SW480 (cell line): Measurements from ENCODE around the gene PI4KA.
"Not testable (repeated sequence)": the region's sequence is repeated elsewhere in the genome, so short reads cannot be mapped to it uniquely, and the experiment has no call there.

Source experiments
- DNase-seq: peaks from one replicate; pipeline ENCODE4 v3.0.0-alpha.2; 2016; ENCODE audit warnings: low spot score

The PI4KA gene

DNA sequence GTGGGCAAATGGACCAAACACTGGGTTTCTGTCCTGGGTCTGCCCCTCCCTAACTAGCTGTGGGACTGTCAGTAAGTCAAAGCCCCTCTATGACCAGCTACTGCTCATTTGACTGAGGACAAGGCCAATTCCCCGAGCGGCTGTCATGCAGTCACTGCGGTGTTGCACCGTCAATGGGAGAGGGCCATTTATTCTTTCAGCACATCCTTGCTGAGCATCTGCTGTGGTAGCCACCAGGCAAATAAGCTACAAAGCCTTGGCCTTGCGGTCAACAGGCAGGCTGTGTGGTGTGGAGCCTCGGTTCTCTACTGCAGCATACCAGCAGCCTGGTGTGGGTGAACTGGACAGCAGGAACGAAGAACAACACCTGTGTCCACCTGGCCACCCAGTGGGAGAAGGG lies 110.5 kb downstream of the PI4KA start:
- no peak for DNase-seq

DNA sequence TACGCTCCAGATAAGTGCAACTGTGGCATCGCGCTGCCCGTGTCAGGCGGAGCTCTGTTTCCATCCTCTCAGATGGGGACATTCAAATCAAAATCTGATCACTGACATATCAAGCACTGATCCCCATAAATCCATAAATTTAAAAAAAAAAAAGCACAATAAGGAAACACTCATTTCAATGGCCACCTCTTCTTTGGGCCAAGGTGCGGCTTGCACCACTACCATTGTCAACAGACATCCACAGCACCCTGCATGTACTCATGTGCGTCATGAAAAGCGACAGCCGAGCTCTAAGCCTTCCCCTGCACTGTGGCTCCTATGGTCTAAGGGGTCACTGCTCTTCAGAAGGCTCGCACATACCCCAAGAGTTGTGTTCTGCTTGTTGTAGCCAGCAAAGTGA lies 111.4 kb downstream of the PI4KA start:
- no peak for DNase-seq

DNA sequence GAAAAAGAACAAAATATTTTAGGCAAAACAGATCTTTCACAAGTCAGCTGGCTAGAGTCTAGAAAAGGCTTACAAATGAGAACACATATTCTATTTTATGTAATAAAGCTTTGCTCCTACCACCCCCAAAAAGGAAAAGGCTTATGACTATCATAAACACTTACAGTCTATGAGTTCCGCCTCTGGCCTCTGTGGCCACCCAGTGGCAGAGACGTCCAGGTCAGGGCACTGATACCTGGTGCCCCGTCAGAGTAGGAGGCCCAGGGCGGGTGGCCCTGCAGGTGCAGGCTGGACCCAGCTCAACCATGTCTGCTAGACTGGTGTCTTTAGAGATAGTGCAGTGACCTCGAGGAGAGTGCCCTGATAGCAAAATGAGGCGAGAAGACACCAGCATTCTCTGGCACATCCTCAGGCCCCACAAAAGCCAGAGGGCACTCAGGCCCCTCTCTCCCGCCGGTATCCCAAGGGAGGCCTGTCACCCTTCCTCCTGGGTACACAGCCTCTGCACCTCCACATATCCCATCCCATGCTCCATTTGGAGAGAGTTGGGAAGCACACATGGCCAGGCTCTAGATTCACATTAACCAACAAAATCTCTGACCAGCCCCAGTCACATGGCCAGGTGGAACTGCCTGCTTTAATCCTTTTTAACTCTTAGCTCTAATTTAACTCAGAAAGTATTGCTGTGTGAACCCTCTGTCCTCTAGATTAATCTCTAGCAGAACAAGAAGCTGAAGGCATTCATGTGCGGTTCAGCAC lies 112.0 kb downstream of the PI4KA start:
- no peak for DNase-seq

DNA sequence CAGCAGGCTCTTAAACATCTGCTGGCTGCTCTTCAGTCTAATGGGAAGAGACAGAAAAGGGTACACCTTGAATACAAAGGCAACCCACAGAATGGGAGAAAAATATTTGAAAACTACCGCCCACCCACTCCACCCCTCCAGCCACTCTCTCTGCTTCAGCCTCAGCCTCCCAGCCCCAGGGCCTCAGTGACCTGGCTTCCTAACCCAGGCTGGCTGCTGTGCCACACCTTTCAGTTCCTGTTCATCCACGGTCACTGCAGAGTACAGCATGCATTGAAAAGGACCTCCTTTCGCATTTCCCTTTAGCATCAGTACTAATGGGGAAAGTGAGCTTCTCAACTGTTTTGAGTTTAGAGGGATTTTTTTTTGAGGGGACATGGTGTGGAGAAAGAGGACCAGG lies 113.5 kb downstream of the PI4KA start:
- no peak for DNase-seq

DNA sequence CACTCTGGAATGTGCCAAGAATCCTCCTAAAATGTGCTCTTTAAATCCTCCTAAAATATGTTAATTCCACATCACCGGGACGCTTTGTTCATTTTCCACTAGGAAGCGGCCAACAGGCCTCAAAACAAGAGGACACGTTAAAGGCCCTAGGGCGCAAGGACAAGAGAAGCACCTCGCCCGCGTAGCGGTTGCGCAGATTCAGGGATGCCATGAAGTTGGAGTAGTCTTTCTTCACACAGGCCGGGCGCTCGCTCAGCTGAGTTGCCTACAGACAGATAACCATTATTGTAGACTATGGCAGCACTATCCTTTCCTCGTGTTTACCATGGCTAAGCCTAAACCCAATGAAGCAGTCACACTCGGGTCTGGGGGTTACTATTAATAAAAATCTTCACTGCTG lies 114.2 kb downstream of the PI4KA start:
- no peak for DNase-seq

DNA sequence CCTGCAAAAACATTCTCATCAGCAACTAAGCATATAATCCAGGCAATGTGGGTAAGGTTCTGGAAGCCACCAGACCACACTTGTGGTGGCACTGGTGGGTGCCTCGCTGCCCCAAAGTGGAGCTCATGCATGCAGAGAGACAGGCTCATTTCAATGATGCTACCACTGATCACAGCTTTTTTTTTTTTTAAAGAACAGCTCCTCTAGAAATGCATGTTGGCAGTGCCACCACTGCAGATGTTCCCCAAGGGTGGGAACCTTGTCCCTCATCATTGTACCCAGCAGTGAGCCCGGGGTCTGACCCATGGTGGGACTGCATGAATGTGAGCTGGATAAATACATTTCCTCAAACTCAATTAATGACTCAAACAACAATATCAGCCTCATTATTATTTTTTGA lies 115.8 kb downstream of the PI4KA start:
- DNase-seq: no peak

DNA sequence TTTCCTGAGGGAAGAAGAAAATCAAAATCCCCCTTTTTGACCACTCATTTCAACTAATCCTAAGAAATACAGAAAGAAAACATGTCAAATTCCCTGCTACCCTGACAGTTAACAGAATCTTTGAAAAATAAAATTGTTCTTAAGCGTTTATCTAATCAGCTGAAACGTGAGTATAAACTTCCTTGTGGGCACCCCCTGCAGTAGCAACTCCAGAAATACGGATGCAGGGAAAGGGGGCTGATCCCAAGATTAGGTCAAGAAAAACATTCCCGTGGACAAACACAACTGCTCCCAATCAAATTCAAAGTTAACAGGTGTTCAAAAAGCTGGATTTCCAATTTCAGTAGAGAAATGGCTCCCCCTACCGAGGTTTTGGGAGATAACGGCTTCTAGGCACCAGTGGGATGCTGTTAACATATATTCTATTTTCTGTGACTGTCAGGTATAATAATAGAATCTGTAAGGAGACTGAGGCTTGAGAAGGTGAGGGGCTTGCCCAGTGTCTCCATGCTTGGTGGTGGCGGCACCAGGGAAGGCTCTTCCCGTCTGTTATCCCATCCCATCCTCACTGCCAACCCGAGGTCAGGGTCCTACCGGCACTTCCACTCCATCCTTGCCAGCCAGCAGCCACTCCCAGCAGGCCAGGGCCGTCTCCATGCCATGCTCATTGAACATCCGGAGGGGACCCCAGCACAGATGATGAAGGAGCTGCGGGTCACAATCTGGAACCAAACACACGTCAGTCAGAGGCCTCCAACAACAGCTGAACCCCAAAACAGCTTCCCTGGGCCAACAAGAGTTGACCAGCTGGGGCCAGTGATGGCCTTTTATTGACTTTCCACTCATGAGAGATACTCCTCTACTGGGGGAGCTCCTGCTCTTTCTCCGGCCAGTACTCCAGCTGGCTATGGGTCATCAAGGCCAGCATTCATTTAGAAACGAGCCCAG lies 116.7 kb downstream of the PI4KA start:
- DNase-seq: peak; percentile 37

DNA sequence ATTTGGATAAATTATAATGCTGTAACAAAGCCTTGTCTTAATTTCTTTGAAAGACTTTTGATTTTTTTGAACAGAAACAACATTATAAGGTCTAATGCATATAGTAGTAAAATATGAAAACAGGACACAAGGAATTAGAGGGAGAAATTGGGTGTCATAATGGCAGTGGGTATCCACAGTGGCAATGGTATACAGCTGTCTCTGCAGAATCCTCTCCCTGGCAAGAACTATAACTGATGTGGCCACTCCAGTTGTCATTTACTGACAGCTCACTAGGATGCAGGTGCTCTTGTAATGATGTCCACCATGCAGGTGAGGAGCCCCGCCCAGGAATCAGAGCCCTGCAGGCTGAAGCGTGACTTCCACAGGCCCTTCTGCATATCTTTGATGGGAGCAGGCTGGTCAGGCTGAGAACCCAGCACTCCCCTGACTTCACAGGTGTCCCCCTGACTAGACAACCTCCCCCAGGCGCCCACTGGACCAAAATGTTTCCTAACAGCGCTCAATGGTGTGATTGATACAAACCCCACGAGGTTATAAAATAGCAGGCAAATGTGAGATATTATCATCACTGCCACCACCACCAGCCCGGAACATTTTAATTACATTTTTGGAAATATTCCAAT lies 117.5 kb downstream of the PI4KA start:
- no peak for DNase-seq

DNA sequence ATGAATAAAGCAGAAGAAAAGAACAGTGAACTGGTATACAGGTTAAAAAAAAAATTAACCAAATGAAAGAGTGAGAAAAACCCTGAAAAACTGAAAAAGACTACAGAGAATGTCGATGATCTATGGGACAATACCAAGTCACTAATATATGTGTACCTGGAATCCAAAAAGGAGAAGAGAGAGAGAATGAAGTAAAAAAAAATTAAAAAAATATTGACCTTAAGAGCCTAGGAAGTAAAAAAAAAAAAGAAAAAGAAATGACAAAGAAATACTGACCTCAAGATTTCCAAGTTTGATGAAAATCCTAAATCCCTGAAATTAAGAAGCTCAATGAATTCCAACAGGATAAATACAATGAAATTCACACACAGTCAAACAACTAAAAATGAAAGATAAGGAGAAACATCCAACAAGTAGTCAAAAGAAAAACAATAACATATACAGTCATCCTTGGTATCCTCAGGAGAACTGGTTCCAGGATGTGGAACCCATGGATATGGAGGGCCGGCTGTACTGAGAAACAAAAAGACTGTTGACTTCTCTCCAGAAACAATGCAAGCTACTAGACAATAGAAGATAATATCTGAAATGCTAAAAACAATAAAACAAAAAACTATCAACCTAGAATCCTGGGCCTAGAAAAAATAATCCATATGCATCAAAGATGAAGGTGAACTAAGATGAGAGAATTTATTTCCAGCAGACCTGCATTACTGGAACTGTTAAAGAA lies 118.2 kb downstream of the PI4KA start:
- DNase-seq: no peak

DNA sequence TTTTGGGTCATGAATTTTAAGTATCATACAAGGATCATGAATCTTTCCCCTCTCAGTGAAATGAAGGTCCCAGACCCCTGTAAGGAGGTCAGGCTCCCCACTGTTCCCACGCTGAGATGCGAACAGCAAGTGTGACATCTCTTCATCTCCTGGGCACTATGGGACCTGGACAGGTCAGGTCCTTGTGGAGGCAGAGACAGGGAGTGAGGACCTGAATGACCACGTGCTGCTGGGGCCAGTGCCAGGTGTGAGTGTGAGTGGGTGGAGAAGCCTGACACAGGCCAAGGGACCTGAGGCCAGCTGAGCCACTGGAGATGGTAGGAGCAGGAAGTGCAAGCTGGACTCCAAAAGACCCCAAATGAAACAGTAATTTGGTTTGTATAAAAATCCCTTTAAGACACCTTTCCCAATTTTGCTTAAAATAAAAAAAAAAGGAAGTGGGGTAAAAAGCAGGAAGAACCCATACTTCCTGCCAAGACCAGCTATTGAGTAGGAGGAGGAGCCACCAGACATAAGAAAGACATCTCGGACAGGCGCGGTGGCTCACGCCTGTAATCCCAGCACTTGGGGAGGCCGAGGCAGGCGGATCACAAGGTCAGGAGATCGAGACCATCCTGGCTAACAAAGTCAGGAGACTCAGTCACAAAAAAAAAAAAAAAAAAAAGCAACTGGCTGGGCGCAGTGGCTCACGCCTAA lies 120.1 kb downstream of the PI4KA start:
- DNase-seq: no peak

DNA sequence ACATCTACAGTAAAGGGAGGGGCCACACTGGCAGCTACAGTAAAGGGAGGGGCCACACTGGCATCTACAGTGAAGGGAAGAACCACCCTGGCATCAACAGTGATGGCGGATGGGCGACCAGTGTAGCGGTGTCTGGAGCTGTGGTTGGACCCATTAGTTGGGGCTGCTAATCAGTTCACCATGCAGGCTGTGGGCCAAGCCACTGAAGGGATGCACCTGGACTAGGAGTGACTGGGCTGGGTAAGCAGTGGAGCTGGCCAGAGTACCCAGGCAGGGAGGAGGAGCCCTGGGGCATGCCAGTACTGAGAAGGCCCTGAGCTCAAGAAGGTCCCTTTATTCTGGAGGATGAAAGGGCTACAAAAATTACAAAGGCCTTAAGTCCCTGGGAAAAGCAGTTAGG lies 121.7 kb downstream of the PI4KA start:
- not testable (repeated sequence) for DNase-seq

DNA sequence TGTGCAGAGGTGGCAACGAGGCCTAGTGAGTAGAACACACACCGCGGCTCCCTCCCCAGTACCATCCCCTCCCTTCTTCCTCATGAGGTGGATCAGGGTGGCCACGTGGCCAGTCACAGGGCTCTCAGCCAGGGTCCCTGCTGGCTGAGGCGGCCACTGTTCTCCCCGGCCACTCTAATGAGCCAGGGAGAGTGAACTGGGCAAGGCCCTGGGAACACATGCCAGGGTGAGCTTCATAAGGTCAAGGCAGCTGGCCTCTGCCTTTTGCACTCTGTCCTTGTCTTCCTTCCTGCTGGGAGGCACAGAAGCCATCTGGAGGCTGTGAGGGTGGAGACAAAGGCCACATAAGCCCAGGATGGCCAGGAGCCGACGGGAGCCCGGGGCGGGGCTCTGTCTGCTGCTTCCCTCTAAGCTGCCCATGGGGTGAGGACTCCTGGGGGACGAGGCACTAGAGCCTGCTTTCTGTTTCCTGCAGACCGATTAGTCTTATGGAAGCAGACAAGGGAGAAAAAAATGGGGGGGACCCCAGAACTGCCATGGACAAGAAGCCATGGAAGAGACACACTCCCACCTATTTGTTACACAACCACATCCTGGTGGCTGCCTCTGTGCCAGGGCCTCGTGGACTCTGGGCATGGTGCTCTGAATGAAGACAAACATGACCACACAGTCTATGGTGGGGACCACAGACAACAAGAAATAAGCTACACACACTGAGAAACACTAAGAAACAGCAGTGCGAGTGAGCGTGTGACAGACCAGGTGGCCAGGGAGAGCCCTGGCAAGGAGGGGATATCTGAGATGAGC lies 123.1 kb downstream of the PI4KA start:
- DNase-seq: not testable (repeated sequence)

DNA sequence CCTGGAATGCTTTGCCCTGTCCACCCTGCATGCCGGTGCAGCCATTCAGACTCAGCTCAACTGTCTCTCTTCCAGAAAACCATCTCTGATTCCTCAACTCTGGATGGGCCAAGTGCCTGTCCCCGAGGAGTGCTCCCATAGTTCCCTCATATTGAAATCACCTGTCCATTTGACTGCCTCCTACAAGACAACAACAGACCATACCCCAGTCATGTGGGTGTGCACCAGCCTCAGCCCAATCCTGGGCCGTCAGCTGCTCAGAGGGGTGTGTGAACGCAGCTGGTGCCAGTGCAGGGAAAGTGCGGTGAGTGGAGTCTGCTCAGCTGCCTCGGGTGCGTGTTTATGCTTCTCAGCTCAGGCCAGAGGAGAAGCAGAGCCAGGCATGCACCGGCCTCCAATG lies 126.2 kb downstream of the PI4KA start:
- not testable (repeated sequence) for DNase-seq

DNA sequence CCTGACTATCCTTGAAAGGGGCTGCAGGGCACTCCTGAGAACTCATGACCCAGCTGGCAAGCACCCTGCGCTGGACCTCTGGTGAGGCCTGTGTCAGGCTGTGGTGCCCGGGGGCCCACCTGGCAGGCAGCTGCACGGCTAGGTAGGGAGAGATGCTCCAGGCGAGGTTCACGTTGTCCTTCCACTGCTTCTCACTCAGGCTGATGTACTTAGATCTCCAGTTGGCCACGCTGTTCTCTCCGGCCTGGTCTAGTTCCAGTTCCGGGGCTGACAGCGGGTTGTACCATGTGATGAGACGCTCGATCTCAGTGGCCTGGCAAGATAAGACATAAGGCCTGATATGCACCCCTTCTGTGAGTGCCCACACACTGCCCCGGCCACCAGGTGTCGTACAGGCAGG lies 129.4 kb downstream of the PI4KA start:
- DNase-seq: no peak

DNA sequence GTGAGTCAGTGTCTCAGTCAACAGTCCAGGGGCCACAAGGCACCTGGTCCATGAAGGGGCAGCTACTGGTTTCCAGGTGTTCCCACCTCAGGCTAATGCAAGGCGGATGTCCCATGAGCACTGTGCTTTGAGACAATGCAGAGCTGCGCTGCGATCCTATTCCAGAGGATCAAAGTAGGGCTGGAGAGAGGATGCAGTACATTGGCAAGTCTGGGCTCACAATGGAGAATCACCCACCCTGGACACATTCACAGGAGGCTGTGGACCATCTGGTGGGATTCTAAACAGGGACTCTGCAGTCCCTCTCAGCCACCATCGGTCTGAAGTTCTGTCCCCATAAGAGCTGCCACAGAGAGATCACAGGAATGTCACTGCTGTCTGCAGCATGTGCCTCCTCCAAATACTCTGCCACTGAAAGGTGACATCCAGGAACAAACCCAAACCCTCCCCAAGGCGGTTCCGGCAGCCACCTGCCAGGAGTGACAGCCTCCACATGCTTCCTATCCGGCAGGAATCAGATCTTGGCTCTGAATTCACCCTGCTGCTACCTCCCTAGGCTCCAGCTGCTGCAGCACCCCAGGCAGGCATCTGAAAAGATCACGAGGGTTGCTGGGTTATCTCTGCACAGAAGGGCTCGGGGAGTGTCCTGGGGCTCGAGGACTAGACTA lies 130.0 kb downstream of the PI4KA start:
- no peak for DNase-seq

DNA sequence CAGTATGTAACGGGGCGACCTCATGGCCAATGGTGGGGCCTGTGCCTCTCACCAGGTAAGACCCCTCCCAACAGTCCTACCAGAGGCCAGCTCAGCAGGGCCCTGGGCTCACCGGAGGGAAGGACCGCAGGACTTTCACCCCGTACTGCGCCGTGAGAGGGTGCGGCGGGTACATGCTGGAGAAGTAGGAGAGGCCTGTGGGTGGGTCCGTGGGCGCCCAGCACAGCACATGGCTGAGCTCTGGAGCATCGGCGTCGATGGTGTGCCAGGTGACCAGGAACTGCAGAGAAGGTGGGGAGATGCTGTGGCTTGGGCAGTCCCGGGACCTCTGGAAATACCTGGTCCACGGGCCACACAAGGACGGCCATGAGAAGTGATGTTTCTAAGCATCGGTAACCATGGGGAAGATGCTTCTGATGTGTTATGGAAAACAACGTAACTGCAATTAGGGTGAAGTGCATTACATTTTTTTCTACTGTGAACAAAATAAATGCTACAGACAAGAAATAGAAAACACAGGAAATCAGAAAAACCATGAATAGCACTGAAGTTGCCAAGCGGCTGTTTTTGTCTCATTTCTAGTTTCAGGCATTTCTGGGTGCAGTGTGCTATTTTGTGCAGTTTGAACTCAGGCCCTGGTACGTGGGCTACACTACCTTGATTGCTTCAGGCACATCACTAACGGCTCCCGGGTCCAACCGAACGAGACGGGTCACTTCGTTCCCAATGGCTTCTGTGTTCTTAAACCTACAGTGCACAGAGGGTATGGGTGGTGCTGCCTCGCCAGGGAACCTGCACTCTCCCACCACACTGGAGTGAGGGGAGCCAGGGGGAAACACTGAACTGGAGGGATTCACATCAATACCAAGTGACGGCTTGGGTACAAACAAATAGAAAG lies 131.2 kb downstream of the PI4KA start:
- no peak for DNase-seq

DNA sequence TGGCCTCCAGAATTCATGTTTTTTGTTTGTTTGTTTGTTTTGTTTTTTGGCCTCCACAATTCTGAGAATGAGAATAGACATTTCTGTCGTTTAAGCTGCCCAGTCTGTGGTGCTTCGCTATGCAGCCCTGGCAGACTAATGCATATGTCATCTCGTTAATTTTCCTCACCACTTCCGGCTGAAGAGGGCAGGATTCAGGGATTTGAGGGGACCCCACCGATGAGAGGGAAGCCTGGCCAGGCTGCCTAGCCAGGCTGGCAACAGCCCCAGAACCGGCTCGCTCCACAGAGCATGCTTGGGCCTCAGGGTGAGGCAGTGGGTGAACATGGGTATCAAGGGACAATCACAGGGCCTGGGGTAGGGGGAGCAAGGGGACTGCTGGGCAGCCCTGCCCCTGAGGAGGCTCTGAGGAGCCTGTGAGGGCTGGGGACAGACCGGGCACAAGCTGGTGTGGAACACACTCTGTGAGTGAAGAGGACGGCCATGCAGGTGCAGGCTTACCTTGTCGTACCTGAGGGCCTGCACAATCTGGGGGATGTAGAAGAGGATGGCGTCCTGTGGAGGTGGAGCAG lies 132.5 kb downstream of the PI4KA start:
- DNase-seq: no peak

DNA sequence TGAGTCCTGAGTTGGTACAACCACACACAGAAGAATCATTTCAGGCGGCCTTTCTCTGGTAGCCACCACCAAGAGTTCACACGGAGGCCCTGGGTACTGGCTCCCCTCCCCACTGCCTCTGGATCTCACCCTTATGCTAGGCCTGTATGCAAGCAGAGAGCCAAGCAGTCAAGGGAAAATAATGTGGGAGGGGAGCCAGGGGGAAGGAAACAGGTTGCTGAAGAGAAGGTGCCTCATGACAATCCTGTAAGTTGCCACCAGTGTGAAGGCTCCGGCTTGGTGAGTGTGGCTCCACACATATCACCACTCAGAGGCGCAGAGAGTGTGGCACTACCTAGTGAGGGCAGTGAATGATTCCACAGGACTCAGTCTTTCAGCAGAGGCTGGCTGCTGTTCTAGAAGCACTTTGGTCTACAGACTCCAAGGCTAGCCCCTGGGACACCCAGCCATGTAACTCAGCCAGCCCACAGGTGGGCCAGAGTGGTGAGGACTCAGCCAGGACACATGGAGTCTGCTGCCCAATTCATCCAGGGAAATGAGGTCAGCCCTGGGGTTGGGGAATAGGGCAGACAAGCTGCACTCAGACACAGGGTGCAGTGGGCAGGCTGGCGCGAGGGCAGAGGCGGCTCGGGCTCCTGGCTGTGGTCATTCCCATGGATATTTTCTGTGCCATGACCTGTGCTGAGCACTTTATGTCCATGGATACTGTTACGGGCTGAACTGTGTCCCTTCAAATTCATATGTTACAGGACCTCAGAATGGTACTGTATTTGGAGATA lies 133.7 kb downstream of the PI4KA start:
- no peak for DNase-seq
